ENCODE measurements around the gene NEURL1B. TPM values are rescaled to one million over a fixed set of nuclear protein-coding genes. Genes with fewer than 3 reads are reported as not detected.

Gene NEURL1B
- total RNA-seq, 1 donor from 2014 or later: 9.8 TPM

DNA sequence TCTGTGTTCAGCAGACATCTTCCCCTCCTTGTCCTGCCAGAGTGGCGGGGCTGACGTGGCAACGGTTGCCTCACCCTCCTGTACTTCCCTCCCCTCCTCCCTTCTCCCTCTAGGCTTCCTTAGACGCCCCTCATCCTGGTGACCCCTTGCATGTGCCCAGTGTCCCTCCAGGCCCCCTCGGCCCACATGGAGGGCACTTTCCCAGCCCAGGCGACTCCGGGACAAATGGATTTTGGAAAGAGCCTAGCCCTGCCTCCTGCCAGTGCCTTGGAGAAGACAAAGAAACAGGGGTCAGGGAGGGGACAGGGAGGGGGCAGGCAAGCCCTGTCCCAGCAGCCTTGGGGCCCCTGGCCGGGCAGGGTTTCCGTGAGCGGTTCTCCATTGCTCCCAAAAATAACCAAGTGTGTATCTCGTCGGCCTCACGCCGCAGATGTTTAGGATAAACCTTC lies 38.3 kb upstream of the NEURL1B start:
- Histone ChIP-seq H3K9ac (ENCODE audit: low read length) (peak overlapping the region; percentile 14), H3K27ac (ENCODE audit: low read depth, low read length) (no peak overlapping the region), H2AFZ (ENCODE audit: low read depth, low read length) (peak overlapping the region; percentile 56), H3K36me3 (ENCODE audit: insufficient read depth, low read length) (no peaks in the 10 kb centered on the region), H3K4me3 (ENCODE audit: insufficient read depth, low read depth, low read length) (no peak overlapping the region), H3K9me3 (ENCODE audit: insufficient read depth, low read depth, low read length) (peaks cover 3% of the 10 kb centered on the region), H3K4me1 (ENCODE audit: insufficient read depth, low read length) (peaks cover 5% of the 10 kb centered on the region), H4K20me1 (ENCODE audit: insufficient read depth, low read length) (no peaks in the 10 kb centered on the region), H3K27me3 (ENCODE audit: insufficient read depth, low read length) (peaks cover 7% of the 10 kb centered on the region), H3K4me2 (ENCODE audit: low read length) (peak overlapping the region; percentile 73), H3K79me2 (ENCODE audit: insufficient read depth, low read length) (no peaks in the 10 kb centered on the region)
- peaks cover 10% of the 10 kb centered on the region for H3K27me3 Mint-ChIP-seq (ENCODE audit: low read depth, unreplicated experiment)
- H3K36me3 Mint-ChIP-seq (ENCODE audit: low read depth, unreplicated experiment): no peaks in the 10 kb centered on the region
- no peak overlapping the region for H3K27ac Mint-ChIP-seq (ENCODE audit: unreplicated experiment)
- no peak overlapping the region for H3K4me3 Mint-ChIP-seq (ENCODE audit: unreplicated experiment)
- H3K4me1 Mint-ChIP-seq (ENCODE audit: low read depth, unreplicated experiment): peaks cover 3% of the 10 kb centered on the region
- H3K9me3 Mint-ChIP-seq (ENCODE audit: unreplicated experiment): peaks cover 17% of the 10 kb centered on the region
- FAIRE-seq: no peak
- DNase-seq (ENCODE audit: low read depth): no peak
- no peak for TF ChIP-seq EZH2 (IDR thresholded peaks at IDR 0.05; ENCODE audit: insufficient read depth, low read length)
- TF ChIP-seq, protein P1, sequence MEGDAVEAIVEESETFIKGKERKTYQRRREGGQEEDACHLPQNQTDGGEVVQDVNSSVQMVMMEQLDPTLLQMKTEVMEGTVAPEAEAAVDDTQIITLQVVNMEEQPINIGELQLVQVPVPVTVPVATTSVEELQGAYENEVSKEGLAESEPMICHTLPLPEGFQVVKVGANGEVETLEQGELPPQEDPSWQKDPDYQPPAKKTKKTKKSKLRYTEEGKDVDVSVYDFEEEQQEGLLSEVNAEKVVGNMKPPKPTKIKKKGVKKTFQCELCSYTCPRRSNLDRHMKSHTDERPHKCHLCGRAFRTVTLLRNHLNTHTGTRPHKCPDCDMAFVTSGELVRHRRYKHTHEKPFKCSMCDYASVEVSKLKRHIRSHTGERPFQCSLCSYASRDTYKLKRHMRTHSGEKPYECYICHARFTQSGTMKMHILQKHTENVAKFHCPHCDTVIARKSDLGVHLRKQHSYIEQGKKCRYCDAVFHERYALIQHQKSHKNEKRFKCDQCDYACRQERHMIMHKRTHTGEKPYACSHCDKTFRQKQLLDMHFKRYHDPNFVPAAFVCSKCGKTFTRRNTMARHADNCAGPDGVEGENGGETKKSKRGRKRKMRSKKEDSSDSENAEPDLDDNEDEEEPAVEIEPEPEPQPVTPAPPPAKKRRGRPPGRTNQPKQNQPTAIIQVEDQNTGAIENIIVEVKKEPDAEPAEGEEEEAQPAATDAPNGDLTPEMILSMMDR (IDR thresholded peaks at IDR 0.05; ENCODE audit: insufficient read depth, low read depth, low read length): no peak

DNA sequence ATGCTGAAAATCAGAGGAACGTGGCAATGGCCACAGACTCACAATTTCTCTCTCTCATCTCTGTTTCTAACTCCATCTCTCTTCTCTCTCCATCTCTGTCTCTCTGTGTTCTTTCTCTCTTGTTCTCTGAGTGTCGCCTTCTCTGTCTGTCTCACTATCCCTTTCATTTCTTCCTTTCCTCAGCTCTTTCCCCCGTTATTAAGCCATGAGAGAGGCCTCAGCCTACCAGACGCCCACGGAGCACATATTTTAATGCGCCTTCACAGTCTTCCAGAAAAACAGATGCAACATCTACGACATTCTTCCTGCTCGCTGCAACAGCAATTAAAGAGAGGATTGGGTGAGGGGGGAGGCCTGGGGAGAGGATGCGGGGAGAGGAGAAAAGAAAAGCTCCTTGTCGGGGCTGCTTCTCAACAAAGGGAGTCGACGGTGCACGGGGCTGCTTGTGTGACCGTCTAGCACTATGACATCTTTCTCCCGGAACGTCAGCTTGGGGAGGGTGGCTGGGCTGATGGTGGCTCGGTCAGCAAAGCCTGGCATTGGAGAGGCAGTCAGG lies 37.7 kb upstream of the NEURL1B start:
- no peak for FAIRE-seq
- Histone ChIP-seq H3K4me2 (ENCODE audit: low read length) (peak overlapping the region; percentile 73), H3K36me3 (ENCODE audit: insufficient read depth, low read length) (no peaks in the 10 kb centered on the region), H3K27ac (ENCODE audit: low read depth, low read length) (no peak overlapping the region), H4K20me1 (ENCODE audit: insufficient read depth, low read length) (no peaks in the 10 kb centered on the region), H3K9ac (ENCODE audit: low read length) (peak overlapping the region; percentile 14), H3K4me3 (ENCODE audit: insufficient read depth, low read depth, low read length) (no peak overlapping the region), H3K27me3 (ENCODE audit: insufficient read depth, low read length) (peaks cover 7% of the 10 kb centered on the region), H3K79me2 (ENCODE audit: insufficient read depth, low read length) (no peaks in the 10 kb centered on the region), H2AFZ (ENCODE audit: low read depth, low read length) (peak overlapping the region; percentile 56), H3K4me1 (ENCODE audit: insufficient read depth, low read length) (peaks cover 5% of the 10 kb centered on the region), H3K9me3 (ENCODE audit: insufficient read depth, low read depth, low read length) (peaks cover 3% of the 10 kb centered on the region)
- Mint-ChIP-seq H3K36me3 (ENCODE audit: low read depth, unreplicated experiment) (no peaks in the 10 kb centered on the region), H3K4me3 (ENCODE audit: unreplicated experiment) (no peak overlapping the region), H3K27ac (ENCODE audit: unreplicated experiment) (no peak overlapping the region), H3K4me1 (ENCODE audit: low read depth, unreplicated experiment) (peaks cover 3% of the 10 kb centered on the region), H3K27me3 (ENCODE audit: low read depth, unreplicated experiment) (peaks cover 12% of the 10 kb centered on the region), H3K9me3 (ENCODE audit: unreplicated experiment) (peaks cover 19% of the 10 kb centered on the region)
- peak; percentile 34 for DNase-seq (ENCODE audit: low read depth)
- TF ChIP-seq EZH2 (IDR thresholded peaks at IDR 0.05; ENCODE audit: insufficient read depth, low read length): no peak
- TF ChIP-seq, protein P1 (IDR thresholded peaks at IDR 0.05; ENCODE audit: insufficient read depth, low read depth, low read length): no peak

DNA sequence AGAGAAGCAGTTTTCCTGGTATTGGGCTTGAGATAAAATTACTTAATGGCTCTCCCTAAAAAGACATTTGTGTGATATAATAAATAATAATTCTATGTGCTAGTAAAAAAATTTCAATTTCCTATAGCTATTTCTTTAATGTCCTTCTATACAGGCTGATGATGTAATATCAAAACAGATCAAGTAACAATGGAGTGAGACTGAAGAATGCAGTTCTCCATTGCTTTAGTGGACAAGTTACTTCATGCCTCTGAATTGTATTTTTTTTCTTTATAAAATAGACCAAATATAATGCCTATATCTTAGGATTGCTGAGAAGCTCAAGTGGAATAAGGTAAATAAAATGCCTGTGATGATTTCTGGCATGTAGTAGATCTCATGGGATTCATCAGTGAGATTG lies 35.6 kb upstream of the NEURL1B start:
- Histone ChIP-seq H2AFZ (ENCODE audit: low read depth, low read length) (no peak overlapping the region), H3K4me2 (ENCODE audit: low read length) (no peak overlapping the region), H3K9ac (ENCODE audit: low read length) (no peak overlapping the region), H3K36me3 (ENCODE audit: insufficient read depth, low read length) (no peaks in the 10 kb centered on the region), H3K4me3 (ENCODE audit: insufficient read depth, low read depth, low read length) (no peak overlapping the region), H3K27ac (ENCODE audit: low read depth, low read length) (no peak overlapping the region), H3K9me3 (ENCODE audit: insufficient read depth, low read depth, low read length) (peaks cover 3% of the 10 kb centered on the region), H3K27me3 (ENCODE audit: insufficient read depth, low read length) (peaks cover 10% of the 10 kb centered on the region), H3K4me1 (ENCODE audit: insufficient read depth, low read length) (peaks cover 5% of the 10 kb centered on the region), H4K20me1 (ENCODE audit: insufficient read depth, low read length) (no peaks in the 10 kb centered on the region), H3K79me2 (ENCODE audit: insufficient read depth, low read length) (no peaks in the 10 kb centered on the region)
- Mint-ChIP-seq H3K4me1 (ENCODE audit: low read depth, unreplicated experiment) (peaks cover 3% of the 10 kb centered on the region), H3K36me3 (ENCODE audit: low read depth, unreplicated experiment) (no peaks in the 10 kb centered on the region), H3K27me3 (ENCODE audit: low read depth, unreplicated experiment) (peaks cover 21% of the 10 kb centered on the region), H3K27ac (ENCODE audit: unreplicated experiment) (no peak overlapping the region), H3K4me3 (ENCODE audit: unreplicated experiment) (no peak overlapping the region), H3K9me3 (ENCODE audit: unreplicated experiment) (peaks cover 22% of the 10 kb centered on the region)
- FAIRE-seq (no peak), DNase-seq (ENCODE audit: low read depth) (no peak)
- no peak for TF ChIP-seq EZH2 (IDR thresholded peaks at IDR 0.05; ENCODE audit: insufficient read depth, low read length)
